ENCODE data around the gene NHLH1.

DNA sequence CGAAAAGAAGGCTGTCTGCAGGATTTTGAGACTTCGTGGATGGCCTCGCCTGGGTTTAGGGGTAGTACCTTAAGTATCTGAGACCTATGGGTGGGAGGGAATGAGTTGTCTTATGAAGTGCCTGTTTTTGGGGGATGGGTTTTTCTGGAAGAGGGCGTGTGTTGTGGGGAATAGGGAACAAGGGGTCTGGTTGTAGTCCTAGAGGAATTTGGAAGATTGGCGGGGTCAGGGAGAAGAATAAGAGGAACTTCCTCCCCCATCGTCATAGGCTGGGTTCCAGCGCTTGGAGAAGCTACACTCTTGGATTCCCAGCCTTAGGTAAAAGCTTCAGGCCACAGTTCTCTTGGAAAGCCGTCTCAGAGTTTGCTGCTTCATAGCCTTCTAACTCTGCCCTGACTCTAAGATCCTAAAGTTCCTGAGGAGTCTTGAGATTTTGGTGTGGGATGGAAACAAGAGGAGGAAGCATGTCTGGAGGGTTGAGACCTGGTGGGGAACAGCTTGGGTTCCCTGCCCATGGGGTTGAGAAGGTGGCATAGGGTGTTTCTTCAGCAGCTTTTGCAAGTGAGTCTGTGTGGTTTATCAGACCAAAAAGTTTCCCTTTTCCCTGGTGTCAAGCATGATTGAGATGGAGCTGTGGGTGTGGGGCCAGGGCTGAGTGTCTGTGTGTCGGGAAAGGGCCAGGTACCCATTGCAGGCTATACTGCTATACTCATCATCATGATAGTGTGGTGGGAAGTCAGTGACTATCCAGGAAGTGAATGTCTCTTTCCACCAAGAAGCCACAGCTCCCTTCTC lies 35.3 kb downstream of the NHLH1 start:
- TF ChIP-seq EZH2phosphoT487 (IDR thresholded peaks at IDR 0.05; ENCODE audit: borderline replicate concordance, low read depth, low read length), result no peak
- TF ChIP-seq, protein P1, sequence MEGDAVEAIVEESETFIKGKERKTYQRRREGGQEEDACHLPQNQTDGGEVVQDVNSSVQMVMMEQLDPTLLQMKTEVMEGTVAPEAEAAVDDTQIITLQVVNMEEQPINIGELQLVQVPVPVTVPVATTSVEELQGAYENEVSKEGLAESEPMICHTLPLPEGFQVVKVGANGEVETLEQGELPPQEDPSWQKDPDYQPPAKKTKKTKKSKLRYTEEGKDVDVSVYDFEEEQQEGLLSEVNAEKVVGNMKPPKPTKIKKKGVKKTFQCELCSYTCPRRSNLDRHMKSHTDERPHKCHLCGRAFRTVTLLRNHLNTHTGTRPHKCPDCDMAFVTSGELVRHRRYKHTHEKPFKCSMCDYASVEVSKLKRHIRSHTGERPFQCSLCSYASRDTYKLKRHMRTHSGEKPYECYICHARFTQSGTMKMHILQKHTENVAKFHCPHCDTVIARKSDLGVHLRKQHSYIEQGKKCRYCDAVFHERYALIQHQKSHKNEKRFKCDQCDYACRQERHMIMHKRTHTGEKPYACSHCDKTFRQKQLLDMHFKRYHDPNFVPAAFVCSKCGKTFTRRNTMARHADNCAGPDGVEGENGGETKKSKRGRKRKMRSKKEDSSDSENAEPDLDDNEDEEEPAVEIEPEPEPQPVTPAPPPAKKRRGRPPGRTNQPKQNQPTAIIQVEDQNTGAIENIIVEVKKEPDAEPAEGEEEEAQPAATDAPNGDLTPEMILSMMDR (conservative IDR thresholded peaks at IDR 0.05; ENCODE audit: low read length), result no peak

Measured in OCI-LY7 (cell line).